Hindlimb muscle (tissue), 1 donor: ENCODE data around the gene SLC39A5. TPM values are rescaled to one million over a fixed set of nuclear protein-coding genes. Genes with fewer than 3 reads are reported as not detected.
A peak's percentile ranks its signal among the peaks of the same experiment; 100 is the strongest.
"Not testable (repeated sequence)": the region's sequence is repeated elsewhere in the genome, so short reads cannot be mapped to it uniquely, and the experiment has no call there.

Experiments
- DNase-seq: peaks from one replicate; pipeline ENCODE4 v3.0.0-alpha.2; 2013
- polyA plus RNA-seq: library from polyadenylated mRNA; unstranded; fragments of 120-200 nt; gene quantifications from one replicate; pipeline ENCODE4 v1.2.1, GENCODE V29; 2013; ENCODE audit not compliant: insufficient read length

The SLC39A5 gene, protein sequence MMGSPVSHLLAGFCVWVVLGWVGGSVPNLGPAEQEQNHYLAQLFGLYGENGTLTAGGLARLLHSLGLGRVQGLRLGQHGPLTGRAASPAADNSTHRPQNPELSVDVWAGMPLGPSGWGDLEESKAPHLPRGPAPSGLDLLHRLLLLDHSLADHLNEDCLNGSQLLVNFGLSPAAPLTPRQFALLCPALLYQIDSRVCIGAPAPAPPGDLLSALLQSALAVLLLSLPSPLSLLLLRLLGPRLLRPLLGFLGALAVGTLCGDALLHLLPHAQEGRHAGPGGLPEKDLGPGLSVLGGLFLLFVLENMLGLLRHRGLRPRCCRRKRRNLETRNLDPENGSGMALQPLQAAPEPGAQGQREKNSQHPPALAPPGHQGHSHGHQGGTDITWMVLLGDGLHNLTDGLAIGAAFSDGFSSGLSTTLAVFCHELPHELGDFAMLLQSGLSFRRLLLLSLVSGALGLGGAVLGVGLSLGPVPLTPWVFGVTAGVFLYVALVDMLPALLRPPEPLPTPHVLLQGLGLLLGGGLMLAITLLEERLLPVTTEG
- polyA plus RNA-seq, result not detected

DNA sequence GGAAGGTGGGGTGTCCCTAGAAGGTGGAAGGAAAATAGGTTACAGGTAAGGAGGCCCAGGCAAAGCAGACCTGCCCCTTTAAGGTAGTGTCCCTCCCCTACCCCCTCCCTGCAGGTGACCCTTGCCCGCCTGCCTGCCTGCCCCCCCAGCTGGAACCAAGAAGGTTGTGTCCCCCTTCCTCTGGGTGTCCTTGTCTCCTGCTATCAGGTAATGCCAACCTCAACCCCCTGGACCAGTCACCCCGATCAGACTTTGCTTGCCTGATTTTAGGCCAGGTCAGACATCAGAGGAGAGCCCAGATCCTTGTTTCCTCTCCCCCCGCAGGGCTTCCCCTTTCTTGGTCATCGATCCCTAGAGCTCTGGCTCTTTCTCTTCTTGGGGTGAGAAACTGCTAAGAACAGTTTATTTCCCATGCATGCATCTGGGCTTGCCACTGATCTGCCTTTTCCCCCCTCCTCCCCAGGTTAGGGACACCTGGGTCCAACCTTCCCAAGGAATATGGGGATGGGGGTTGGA, at the start of gene SLC39A5:
SLC39A5 (plus strand) TSS at position 136 of the 516 bp plus-strand sequence. CDS start 1,224 bp downstream, outside the sequence.
- no peak for DNase-seq

DNA sequence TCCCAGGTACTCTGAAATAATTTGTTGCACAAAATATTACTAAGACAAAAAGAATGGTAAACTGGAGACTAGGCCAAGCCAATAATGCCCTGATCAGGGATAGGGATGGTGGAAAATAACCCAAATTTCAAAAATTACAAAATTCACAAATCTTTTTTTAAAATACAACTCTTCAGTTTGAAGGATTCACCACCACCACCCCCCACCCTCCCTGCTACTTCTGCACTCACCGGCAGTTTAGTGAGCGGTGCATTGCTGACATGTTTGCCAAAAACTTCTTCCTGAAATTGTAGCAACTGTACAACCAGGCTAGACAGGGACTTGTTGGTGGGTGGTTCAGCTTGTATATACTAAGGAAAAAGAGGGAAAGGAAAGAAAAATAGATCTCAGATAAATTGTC, 42.9 kb upstream of the SLC39A5 start:
- no peak for DNase-seq

DNA sequence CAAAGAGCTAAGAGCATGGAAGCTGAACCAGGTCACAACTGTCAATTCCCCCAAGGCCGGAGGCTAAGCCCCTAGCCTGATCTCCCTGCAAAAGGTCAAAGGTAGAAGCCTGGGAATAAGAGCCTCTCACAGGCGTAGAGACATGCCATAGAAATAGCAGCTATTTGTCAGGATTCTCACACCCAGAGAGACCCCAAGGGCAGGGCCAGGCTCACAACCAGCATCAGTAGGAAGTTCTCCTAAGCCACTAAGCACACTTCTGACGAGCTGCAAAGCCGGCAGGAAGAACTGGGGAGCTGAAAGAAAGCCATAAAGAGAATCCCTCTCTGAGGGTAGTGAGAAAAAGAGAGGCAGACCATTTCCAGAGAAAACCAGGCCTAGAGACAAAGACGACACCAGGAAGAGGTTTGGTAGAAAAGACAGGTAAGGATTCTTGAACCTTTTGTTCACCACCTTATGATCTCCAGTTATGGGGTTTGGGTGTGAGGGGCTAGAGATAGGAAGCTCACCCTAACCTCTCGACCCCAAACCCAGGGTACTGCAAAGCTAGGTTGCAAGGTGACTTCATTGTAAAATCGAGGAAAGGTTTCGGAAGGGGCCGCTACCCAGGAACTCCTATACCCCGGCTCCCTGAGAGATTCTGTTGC, 41.6 kb upstream of the SLC39A5 start:
- DNase-seq, result no peak

DNA sequence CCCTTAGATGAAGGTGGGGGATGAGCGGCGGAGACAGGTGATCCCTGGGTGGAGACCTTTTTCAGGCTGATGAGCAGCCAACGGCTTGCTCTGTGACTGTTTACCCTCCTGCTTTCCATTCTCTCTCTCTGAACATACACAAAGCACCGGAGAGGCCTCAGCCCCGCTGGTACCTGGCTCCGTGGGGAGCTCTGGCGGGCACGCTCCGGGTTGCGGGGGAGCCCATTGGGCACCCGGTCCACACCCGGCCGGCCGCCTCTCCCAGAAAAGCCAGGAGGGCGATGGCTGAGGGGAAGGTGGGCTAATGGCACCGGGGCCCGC, 41.1 kb upstream of the SLC39A5 start:
- peak; percentile 19 for DNase-seq

DNA sequence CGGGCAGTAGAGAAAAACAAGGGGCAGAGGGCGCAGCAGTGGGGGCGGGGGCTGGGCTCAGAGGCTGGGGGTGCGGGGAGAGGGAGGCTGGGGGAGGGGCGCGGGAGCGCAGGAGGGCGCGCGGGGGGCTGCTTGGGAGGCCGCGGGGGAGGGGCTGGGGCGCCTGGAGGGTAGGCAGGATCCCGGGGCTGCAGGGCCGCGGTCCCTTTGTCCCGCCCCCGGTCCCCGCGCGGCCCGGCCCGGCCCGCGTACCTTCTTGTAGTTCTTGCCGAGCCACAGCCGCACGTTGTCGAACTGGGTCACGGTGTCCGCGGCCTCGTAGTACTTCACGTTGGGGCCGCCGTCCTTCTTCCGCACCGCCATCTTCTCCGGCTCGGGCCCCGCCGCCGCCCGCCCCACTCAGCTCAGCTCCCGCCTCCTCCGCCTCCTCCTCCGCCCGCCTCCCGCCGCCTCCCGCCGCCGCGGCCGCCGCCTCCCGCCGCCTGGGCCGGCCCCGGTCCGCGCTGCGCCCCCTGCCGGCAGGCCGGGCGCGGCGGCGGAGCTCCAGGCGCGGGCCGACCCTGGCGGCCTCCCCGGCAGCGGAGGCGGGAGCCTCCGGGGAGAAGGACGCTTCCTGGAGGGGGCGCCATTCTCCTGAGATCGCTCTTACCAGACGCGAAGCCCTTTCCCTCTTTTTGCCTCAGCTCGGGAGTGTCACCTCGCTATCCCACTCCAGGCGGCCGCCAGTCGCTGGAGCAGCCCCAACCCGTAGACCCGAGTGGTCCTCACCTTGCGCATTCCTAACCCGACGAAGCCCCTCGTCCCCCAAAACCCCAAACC, 40.5 kb upstream of the SLC39A5 start, which contains the start of gene SMARCC2:
SMARCC2 (minus strand) TSS at position 385 of the 819 bp plus-strand sequence; CDS start at position 363, 22 bp downstream.
- DNase-seq, result peak; percentile 91

DNA sequence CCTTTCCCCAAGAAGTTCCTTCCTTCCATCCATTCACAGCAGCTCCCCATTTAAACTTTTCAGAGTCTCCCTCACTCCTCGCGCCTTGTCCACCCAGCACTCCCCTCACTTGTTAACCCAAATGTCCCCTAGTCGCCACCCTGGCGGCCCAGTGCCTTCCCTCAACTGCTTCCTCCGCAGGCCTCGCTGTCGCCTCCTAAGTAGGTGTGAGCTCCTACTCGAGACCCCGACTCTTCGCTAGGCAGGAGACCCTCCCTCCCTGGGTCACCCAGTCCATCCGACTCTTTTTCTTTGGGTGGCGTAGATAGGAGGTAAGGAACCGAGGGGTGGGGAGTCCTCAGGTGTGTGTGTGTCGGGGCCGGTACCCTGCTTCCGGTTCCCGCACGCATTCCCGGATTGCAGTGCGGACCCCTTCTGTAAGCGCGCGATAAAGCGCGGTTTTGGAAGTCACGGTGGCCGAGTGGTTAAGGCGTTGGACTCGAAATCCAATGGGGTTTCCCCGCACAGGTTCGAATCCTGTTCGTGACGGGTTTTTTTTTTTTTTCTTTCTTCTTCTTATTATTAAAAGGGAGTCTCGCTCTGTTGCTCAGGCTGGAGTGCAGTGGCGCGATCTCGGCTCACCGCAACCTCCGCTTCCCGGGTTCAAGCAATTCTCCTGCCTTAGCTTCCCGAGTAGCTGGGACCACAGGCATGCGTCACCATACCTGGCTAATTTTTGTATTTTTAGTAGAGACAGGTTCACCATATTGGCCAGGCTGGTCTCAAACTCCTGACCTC, 39.7 kb upstream of the SLC39A5 start:
- DNase-seq, result peak; percentile 93

DNA sequence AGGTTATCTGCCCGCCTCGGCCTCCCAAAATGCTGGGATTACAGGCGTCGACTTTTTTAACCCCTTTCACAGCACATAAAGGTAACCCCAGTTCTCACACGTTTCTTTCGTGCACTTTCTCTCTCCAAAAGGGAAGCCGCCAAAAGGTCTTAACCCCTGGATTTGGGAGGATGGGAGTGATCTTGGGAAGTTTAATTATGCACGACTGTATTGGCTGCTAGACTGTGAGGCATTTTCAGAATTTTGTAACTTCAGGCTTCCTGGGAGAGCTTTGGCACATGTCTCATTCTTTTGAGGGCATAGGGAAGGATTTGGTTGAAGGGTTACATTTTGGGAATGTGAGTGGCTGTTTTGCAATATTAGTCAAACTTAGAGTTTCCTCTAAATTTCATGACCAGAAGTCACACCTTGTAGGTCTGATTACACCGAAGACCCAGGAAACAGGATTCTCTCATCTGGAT, 39.1 kb upstream of the SLC39A5 start:
- no peak for DNase-seq

DNA sequence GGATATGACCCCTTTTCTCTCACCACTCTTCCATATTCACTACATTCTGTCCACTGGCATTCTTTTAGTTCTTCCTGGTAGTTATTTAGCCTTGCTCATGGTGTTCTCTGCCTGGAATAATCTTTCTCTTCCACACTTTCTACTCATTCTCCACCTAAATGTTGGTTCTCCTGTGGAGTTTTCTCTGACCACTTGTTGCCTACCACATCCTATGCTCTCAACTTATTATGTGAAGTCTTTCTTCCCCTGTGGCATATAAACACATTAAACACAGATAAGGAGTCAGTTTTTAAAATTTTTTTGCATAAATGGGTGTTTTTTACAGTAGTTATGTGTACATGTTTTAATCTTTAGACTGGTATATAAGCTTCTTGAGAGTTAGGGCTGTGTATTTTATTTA, 37.3 kb upstream of the SLC39A5 start:
- DNase-seq, result no peak

DNA sequence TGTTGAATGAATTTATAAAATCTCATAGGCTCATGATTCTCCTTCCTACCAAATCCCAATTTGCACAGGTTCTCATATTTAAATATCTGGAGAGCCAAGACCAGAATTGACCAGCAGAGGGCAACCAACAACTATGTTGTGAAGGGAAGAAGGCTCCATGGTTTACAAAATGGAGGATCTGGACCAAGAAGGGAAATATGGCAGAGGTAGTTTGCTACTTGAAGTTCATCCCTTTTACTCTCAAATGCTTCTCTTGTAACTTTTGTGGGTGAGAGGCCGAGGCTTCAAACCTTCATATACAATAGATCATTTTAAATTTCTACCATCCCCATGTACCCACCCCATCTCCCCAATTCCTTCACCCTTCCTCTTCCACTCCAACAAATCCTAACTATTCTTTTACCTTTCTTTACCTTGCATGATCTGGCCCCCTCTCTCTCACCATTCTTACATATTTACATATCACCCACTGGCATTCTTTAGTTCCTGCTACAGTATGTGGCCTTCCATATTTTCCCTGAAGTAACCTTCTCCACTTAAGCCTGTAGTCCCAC, 36.7 kb upstream of the SLC39A5 start:
- peak; percentile 78 for DNase-seq

DNA sequence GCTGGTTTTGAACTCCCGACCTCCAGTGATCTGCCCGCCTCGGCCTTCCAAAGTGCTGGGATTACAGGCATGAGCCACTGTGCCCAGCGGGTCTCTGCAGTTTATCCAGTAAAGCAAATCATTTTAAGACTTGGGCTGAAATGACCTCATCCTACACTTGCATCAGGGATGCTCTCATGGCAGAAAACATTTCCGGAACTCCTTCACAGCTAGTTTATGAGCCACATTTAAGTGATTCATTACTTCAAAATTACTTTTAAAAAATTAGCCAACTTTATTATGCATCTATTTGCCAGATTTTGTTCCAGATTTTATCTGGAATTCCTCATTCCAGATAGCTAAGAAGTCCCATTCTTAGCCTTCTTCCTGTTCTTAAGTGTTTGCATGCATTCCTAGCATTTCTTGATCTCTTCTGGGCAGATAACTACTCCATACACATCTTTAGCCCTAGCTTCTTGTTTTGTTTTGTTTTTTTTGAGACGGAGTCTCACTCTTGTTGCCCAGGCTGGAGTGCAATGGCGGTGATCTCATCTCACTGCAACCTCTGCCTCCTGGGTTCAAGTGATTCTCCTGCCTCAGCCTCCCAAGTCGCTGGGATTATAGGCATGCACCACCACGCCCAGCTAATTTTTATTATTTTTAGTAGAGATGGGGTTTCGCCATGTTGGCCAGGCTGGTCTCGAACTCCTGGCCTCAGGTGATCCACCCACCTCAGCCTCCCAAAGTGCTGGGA, 32.9 kb upstream of the SLC39A5 start:
- not testable (repeated sequence) for DNase-seq

DNA sequence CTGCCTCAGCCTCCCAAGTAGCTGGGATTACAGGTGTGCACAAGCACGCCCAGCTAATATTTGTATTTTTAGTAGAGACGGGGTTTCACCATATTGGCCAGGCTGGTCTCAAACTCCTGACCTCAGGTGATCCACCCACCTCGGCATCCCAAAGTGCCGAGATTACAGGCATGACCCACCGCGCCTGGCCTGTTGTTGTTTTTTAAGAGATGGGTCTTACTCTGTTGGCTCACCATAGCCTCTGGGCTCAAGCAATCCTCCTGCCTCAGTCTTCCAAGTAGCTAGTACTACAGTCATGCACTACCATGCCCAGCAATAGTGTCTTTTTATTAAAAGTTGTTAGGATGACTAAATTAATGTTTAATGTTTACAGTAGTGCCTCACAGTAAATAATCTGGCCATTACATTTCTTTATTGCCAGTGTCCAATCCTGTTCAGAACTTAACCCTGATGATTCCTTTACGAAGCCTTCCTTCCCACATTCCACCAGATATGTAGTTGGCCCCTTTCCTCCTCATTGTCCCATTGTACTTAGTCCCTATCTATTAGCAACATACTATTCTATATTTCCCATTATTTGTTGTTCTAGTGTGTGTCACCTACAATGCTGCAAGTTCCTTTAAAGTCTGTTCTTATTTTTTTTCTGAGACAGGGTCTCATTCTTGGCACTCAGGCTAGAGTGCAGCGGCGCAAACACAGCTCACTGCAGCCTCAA, 31.8 kb upstream of the SLC39A5 start:
- no peak for DNase-seq

DNA sequence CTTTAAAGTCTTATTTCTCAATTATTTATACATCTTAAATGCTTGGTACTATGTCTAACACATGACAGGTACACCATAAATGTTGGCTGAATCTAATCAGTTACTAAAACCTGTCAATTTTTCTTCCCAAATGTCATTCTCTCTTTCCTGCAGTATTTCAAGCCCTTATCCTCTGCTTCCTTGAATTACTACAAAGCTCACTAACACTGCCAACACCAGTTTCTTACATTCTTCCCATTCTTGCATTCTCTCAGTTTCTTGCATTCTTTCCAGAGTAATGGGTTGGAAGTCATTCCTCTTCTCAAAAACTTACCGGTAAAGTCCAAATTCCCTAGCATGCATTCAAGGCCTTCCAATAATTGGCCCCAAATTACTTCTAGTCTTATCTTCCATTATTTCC, 31.0 kb upstream of the SLC39A5 start:
- DNase-seq, result no peak

DNA sequence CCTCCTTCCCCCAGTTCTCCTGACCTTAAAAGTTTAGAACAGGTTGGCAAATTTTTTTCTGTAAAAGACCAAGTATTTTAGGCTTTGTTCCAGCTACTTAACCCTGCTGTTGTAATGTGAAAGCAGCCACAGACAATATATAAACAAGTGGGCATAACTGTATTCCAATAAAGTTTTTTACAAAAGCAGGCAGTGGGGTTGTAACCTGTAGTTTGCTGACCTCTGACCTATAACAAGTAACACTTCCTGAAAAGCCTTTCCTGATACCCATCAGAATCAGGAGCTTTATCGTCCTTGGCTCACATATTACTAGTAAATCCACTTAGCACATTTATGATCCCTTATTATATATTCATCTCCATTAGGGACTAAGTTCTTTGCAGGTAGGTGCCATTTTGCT, 27.5 kb upstream of the SLC39A5 start:
- no peak for DNase-seq

DNA sequence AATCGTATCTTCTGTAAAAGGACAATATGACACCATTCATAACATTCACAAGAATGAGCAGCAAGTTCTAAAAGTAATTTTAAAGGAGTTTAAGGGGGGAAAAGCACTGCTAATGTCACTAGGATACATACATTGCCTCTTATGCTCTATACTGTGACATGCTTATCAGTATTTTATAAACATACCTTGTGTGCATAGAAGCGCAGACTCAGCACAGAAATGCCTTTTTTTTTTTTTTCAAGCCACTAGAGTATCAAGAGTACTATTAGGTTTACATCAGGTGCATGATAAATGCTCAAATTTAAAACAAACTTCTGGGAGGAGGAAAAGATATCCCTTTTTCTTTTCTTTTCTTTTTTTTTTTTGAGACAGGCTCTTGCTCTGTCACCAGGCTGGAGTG, 27.0 kb upstream of the SLC39A5 start:
- no peak for DNase-seq

DNA sequence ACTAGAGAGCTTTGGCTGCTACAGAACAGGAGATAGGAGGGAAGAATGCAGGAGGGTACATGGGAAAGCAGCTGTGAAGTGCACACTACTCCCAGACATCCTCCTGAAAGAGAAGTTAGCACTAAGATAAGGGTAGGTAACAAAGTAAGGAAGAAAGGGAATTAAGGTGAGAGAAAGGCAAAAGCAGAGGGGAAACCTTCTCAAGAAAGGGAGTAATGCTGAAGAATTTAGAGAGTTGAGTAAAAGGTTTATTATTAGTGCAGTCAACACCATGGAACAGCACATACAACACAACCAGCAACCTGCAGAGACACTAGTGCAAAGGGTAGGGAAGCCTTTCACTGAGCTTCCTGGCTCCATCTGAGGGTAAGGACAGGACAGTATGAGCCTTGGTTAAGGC, 25.6 kb upstream of the SLC39A5 start:
- no peak for DNase-seq

DNA sequence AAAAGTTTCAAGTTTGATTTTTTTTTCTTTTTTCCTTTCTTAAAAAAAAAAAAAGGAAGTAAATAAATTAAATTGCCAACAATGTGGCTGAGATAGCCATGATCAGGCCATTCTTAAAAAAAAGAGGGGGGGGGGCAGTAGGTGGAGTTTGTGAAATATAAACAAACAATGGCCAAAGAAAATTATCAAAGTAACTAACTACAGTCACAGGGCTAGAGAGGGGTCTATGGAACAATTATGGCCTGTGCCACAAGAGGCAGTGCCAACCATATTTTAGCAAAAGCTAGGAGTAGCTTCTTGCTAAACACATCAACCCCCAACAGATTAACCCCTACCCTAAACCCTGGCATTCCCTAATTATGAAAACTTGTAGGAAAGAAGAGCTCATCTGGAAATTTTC, 24.4 kb upstream of the SLC39A5 start:
- DNase-seq, result no peak

DNA sequence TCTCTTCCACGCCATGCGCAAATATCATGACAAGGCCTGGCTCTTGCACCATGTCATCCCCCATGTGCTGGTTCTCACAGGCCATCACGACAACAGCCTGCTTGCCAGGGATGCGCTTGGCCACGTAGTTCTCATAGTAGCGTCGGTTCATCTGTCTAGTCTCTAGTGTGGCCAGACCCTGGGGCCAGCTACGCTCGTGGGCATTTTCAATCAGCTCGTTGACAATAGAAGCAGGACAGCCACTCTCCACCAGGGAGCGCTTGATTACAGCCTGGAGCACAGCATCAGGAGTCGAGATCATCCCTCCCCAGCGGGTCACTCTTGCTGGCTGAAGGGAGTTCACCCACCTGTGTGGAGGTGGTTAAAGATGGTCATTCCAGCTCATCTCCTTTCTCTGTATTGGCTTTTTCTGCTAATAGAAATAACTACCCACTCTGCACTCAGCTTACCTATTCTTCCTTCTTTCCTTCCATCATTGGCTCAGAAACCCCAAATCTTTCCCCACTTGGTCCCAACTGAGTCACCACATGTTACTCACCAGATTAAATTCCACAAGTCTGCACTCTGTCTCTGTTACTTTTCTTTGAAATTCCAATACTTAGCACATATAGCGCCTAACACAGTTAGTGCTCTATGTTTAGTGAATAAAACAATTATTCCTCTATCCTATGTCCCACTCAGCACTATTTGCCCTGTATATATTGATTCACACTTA, 23.2 kb upstream of the SLC39A5 start:
- peak; percentile 49 for DNase-seq

DNA sequence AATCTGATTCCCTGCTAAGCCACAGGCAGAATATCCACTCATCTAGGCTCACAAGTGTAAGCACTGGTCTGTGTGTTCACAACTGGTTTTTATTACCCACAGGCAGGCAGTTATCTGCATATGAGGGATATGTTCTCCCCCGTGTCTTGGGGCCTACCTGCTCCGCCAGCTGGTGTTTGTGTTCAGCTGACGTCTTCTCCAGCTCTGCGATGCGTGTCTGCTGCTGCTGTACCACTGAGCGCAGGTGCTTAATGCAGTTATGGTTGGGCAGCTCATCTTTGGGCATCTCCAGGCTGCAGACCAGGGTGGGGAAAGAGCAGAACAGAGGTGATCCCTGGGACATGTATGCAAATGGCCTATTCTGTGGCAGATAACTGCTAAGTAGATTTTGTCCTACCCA, 21.8 kb upstream of the SLC39A5 start:
- no peak for DNase-seq

DNA sequence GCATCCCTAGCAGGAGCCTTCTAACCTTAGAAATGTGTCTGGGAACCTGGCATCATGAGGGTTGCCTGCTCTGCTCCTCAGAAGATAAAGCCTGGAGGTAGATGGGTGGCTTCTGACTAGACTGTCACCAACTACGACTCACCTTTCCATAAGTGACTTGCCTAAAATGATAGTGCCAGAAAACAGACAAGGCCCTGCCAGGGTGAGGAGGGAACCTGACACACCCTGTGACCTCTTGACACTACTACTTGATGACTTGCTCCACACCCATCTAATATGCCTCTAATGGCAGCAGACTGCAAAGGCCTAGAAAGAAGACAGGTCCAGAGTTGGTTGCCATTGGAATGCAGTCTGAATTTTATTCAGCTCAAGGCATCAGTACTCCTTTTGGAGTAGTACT, 17.5 kb upstream of the SLC39A5 start:
- DNase-seq, result no peak
